ENCODE results near the gene TLN1. TPM values are rescaled to one million over a fixed set of nuclear protein-coding genes. Genes with fewer than 3 reads are reported as not detected.

The TLN1 gene
- total RNA-seq, 2 donors from 2014 or later = 167 to 315 TPM

GRCh38 chr9:35658137-35658967 lies 73.6 kb downstream of the TLN1 start, which contains the start of gene CCDC107:
CCDC107 (plus strand) TSS chr9:35658292; CDS start chr9:35658380, 88 bp downstream.
- Histone ChIP-seq H3K4me1 (replicated peaks) (no peaks in the 10 kb centered on the region), H3K27me3 (replicated peaks; ENCODE audit: insufficient read depth) (no peaks in the 10 kb centered on the region), H3K27ac (peak within 1 kb of the TSS; percentile 85 to 93), H3K9me3 (no peaks in the 10 kb centered on the region), H3K36me3 (no peaks in the 10 kb centered on the region), H3K4me3 (peak within 1 kb of the TSS; percentile 84 to 91)
- peak; percentile 89 for TF ChIP-seq POLR2A (IDR thresholded peaks at IDR 0.05)
- TF ChIP-seq, protein P1, sequence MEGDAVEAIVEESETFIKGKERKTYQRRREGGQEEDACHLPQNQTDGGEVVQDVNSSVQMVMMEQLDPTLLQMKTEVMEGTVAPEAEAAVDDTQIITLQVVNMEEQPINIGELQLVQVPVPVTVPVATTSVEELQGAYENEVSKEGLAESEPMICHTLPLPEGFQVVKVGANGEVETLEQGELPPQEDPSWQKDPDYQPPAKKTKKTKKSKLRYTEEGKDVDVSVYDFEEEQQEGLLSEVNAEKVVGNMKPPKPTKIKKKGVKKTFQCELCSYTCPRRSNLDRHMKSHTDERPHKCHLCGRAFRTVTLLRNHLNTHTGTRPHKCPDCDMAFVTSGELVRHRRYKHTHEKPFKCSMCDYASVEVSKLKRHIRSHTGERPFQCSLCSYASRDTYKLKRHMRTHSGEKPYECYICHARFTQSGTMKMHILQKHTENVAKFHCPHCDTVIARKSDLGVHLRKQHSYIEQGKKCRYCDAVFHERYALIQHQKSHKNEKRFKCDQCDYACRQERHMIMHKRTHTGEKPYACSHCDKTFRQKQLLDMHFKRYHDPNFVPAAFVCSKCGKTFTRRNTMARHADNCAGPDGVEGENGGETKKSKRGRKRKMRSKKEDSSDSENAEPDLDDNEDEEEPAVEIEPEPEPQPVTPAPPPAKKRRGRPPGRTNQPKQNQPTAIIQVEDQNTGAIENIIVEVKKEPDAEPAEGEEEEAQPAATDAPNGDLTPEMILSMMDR (IDR thresholded peaks at IDR 0.05) = peak; percentile 27 to 66 (median 57)
- no peak for TF ChIP-seq POLR2AphosphoS5 (IDR thresholded peaks at IDR 0.05)
- intact Hi-C loops (cut with DNase I) = loop anchor here (5.0 kb wide), 1 partner anchor 74 kb away; the partner anchor contains the start of genes CREB3 and TLN1
- peak; percentile 79 for DNase-seq (ENCODE audit: low spot score)
- under 1% methylated on average over 50 of the region's 67 CpGs for WGBS

GRCh38 chr9:35657546-35658136 lies 74.4 kb downstream of the TLN1 start, which contains the start of gene RMRP:
RMRP (minus strand) TSS chr9:35658019.
- no peaks in the 10 kb centered on the region for H3K27me3 ChIP-seq (replicated peaks; ENCODE audit: insufficient read depth)
- H3K9me3 ChIP-seq = no peaks in the 10 kb centered on the region
- H3K27ac ChIP-seq = peak within 1 kb of the TSS; percentile 85 to 93
- intact Hi-C loops (cut with DNase I) = loop anchor here (5.0 kb wide), 1 partner anchor 75 kb away; the partner anchor contains the start of genes CREB3 and TLN1
- no peaks in the 10 kb centered on the region for H3K4me1 ChIP-seq (replicated peaks)
- DNase-seq (ENCODE audit: low spot score) = peak; percentile 95
- under 1% methylated on average over 42 of the region's 42 CpGs for WGBS
- no peaks in the 10 kb centered on the region for H3K36me3 ChIP-seq
- TF ChIP-seq POLR2AphosphoS5 (IDR thresholded peaks at IDR 0.05) = peak; percentile 97
- TF ChIP-seq POLR2A (IDR thresholded peaks at IDR 0.05) = peak; percentile 68
- TF ChIP-seq, protein P1 (IDR thresholded peaks at IDR 0.05) = peak in 3 of 4 experiments; percentile 15 to 60 (median 47)
- H3K4me3 ChIP-seq = peak within 1 kb of the TSS; percentile 84 to 91

- no peak for DNase-seq (ENCODE audit: low spot score)
Observed at GRCh38 chr9:35656831-35657545, 75.0 kb downstream of the TLN1 start.

DNA sequence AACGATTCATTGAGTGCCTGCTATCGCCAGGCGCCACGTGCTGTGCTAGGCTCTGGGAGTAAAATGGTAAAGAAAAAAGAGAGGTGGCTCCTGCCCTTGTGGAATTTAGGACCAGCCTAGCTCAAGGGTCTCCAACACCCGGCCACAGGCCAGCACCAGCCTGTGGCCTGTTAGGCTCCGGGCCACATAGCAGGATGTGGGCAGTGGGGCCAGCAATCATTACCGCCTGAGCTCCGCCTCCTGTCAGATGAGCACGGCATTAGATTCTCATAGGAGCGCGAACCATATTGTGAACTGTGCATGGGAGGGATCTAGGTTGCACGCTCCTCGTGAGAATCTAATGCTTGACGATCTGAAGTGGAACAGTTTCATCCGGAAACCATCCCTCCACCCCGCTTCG lies 75.6 kb downstream of the TLN1 start:
- intact Hi-C loops (cut with DNase I) = loop anchor here (5.0 kb wide), 1 partner anchor 76 kb away; the partner anchor contains the start of genes CREB3 and TLN1
- peak overlapping the region in 1 of 2 donors; percentile 93 for H3K27ac ChIP-seq

More at GRCh38 chr9:35656831-35657545, 75.0 kb downstream of the TLN1 start:
- no peaks in the 10 kb centered on the region for H3K9me3 ChIP-seq
- H3K36me3 ChIP-seq = no peaks in the 10 kb centered on the region
- no peaks in the 10 kb centered on the region for H3K27me3 ChIP-seq (replicated peaks; ENCODE audit: insufficient read depth)
- H3K4me1 ChIP-seq (replicated peaks) = no peaks in the 10 kb centered on the region
- WGBS = 23% methylated on average over 25 of the region's 25 CpGs
- H3K27ac ChIP-seq = peak overlapping the region; percentile 85 to 93
- no peak for TF ChIP-seq POLR2AphosphoS5 (IDR thresholded peaks at IDR 0.05)
- TF ChIP-seq, protein P1 (IDR thresholded peaks at IDR 0.05) = no peak
- TF ChIP-seq POLR2A (IDR thresholded peaks at IDR 0.05) = no peak
- H3K4me3 ChIP-seq = peak overlapping the region; percentile 84 to 91
- intact Hi-C loops (cut with DNase I) = loop anchor here (5.0 kb wide), 1 partner anchor 75 kb away; the partner anchor contains the start of genes CREB3 and TLN1

More for the DNA sequence above, 75.6 kb downstream of the TLN1 start:
- no peak overlapping the region for H3K4me3 ChIP-seq
- no peaks in the 10 kb centered on the region for H3K27me3 ChIP-seq (replicated peaks; ENCODE audit: insufficient read depth)
- no peaks in the 10 kb centered on the region for H3K4me1 ChIP-seq (replicated peaks)
- no peaks in the 10 kb centered on the region for H3K9me3 ChIP-seq
- TF ChIP-seq, protein P1 (IDR thresholded peaks at IDR 0.05) = no peak
- 84% methylated on average over 17 of the region's 17 CpGs for WGBS
- DNase-seq (ENCODE audit: low spot score) = no peak
- H3K36me3 ChIP-seq = no peaks in the 10 kb centered on the region

All from prostate gland (tissue), 2 donors.